ENCODE data around the gene ABAT. TPM values are rescaled to one million over a fixed set of nuclear protein-coding genes. Genes with fewer than 3 reads are reported as not detected.

ABAT gene
- total RNA-seq, 5 donors from 2014 or later (not counting 1 experiment from before 2014, with no cell fraction given): 8.3 to 16.1 (median 11.7) TPM

DNA sequence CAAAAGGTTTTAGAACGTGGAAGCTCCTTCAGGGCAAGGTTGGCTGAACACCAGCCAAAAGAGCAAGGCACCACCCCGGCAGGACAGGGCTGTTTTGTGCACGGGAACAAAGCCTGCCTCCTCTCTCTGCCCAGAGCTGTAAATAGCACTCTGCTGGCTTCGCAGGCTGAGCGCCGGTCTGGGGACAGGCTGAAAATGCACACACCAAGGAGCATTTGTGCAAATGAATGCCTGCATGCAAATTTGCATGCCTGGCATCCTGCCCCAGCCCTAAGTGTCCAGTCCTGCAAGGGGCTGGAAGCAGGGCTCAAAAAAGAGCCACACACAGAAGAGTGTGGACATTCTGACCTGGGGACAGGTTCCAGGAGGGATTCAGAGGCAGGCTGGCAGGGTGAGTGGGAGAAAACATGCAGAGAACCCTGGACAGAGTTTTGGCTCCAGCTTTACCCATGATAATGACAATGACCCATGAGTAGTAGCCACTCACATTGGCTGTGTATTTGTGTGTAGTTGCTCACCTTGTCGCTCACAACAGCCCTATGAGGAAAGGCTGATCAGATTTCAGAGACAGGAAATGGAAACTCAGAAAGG, 11.7 kb downstream of the ABAT start:
- H3K9me3 ChIP-seq: peaks cover 6% of the 10 kb centered on the region
- peaks cover 4 to 13% of the 10 kb centered on the region in 2 donors for H3K36me3 ChIP-seq (ENCODE audit: control insufficient read depth in 2 of 2, extremely low read depth in 1 of 2, insufficient read depth in 1 of 2, low read length in 1 of 2)
- H3K27me3 Mint-ChIP-seq: no peaks in the 10 kb centered on the region
- no peaks in the 10 kb centered on the region for H3K4me1 ChIP-seq (ENCODE audit: control insufficient read depth in 1 of 2, extremely low read depth in 1 of 2, insufficient read depth in 2 of 2, low read length in 2 of 2)
- ATAC-seq (replicated peaks in 1 of 4) (no peak), DNase-seq (no peak)
- POLR2A ChIA-PET: no interaction called here
- H3K27ac Mint-ChIP-seq: no peak overlapping the region
- no peak overlapping the region for H3K27ac ChIP-seq (ENCODE audit: low read length)
- peaks cover 8 to 11% (median 8%) of the 10 kb centered on the region in 3 donors for H3K9me3 Mint-ChIP-seq
- H3K4me1 Mint-ChIP-seq: no peaks in the 10 kb centered on the region
- CTCF ChIA-PET: no interaction called here
- no peak overlapping the region for H3K4me3 Mint-ChIP-seq
- no peak overlapping the region for H3K4me3 ChIP-seq (ENCODE audit: control insufficient read depth in 1 of 2, extremely low read depth in 1 of 2, low read length in 1 of 2)
- 83% methylated on average over 7 of the region's 7 CpGs for WGBS (ENCODE audit: insufficient coverage)
- peaks cover 39% of the 10 kb centered on the region for H3K36me3 Mint-ChIP-seq
- H3K27me3 ChIP-seq (replicated peaks in 1 of 2; ENCODE audit: control insufficient read depth in 2 of 2, extremely low read depth in 1 of 2, insufficient read depth in 2 of 2, low read length in 1 of 2): no peaks in the 10 kb centered on the region

DNA sequence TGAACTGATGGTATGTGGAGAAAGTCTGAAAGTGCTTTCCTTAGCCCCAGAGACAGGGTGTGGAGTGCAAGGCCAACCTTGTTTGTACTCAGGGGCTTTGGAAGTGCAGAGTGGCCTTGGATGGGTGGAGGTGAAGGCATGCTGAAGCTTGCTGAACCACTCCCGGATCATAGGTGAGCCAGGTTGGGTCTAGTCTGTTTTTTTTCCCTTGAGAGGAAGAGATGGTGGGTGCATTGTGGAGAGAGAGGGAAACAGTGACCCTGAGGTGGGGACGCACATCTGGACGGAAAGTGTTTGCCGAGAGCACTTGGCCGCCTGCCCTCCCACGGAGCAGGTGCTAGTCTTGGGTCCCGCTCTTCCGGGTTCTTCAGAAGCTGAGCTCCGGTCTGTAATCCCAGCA, 12.5 kb downstream of the ABAT start:
- no peak overlapping the region for H3K27ac ChIP-seq (ENCODE audit: low read length)
- peaks cover 8 to 11% (median 8%) of the 10 kb centered on the region in 3 donors for H3K9me3 Mint-ChIP-seq
- no peaks in the 10 kb centered on the region for H3K27me3 Mint-ChIP-seq
- H3K36me3 Mint-ChIP-seq: peaks cover 39% of the 10 kb centered on the region
- no peaks in the 10 kb centered on the region for H3K4me1 Mint-ChIP-seq
- H3K27me3 ChIP-seq (replicated peaks in 1 of 2; ENCODE audit: control insufficient read depth in 2 of 2, extremely low read depth in 1 of 2, insufficient read depth in 2 of 2, low read length in 1 of 2): no peaks in the 10 kb centered on the region
- over 99% methylated on average over 9 of the region's 9 CpGs for WGBS (ENCODE audit: insufficient coverage)
- H3K4me1 ChIP-seq (ENCODE audit: control insufficient read depth in 1 of 2, extremely low read depth in 1 of 2, insufficient read depth in 2 of 2, low read length in 2 of 2): no peaks in the 10 kb centered on the region
- CTCF ChIA-PET: no interaction called here
- POLR2A ChIA-PET: no interaction called here
- ATAC-seq (replicated peaks in 1 of 4): no peak
- peaks cover 4 to 13% of the 10 kb centered on the region in 2 donors for H3K36me3 ChIP-seq (ENCODE audit: control insufficient read depth in 2 of 2, extremely low read depth in 1 of 2, insufficient read depth in 1 of 2, low read length in 1 of 2)
- DNase-seq: no peak
- H3K4me3 Mint-ChIP-seq: no peak overlapping the region
- H3K9me3 ChIP-seq: peaks cover 6% of the 10 kb centered on the region
- H3K27ac Mint-ChIP-seq: no peak overlapping the region
- H3K4me3 ChIP-seq (ENCODE audit: control insufficient read depth in 1 of 2, extremely low read depth in 1 of 2, low read length in 1 of 2): no peak overlapping the region

DNA sequence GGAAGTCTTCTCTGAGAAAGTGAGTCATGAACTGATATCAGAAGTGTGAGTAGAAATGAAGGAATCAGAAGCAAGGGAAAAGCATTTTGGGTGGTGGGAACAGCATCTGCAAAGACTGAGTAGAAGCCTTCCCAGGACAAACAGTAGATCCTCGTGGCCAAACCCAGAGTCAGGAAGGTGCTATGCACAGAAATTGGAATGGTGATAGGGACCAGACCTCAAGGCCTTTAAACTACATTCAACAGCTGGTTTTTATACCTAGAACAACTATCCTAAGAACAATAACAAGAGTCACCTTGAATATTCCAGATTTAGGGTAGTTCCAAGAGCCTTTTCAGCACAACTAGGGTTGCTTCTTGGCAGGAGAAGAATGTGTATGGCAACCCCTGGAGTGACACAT, 15.3 kb downstream of the ABAT start:
- H3K36me3 ChIP-seq (ENCODE audit: control insufficient read depth in 2 of 2, extremely low read depth in 1 of 2, insufficient read depth in 1 of 2, low read length in 1 of 2): peaks cover 0 to 13% of the 10 kb centered on the region in 2 donors
- peaks cover 8 to 11% (median 8%) of the 10 kb centered on the region in 3 donors for H3K9me3 Mint-ChIP-seq
- ChIA-PET POLR2A (no interaction called here), CTCF (no interaction called here)
- no peak overlapping the region for H3K27ac ChIP-seq (ENCODE audit: low read length)
- DNase-seq (no peak), ATAC-seq (replicated peaks in 1 of 4) (no peak)
- WGBS (ENCODE audit: insufficient coverage): no CpG with 5 or more reads among the region's 1 CpG
- H3K4me1 ChIP-seq (ENCODE audit: control insufficient read depth in 1 of 2, extremely low read depth in 1 of 2, insufficient read depth in 2 of 2, low read length in 2 of 2): no peaks in the 10 kb centered on the region
- H3K9me3 ChIP-seq: peaks cover 6% of the 10 kb centered on the region
- H3K4me3 ChIP-seq (ENCODE audit: control insufficient read depth in 1 of 2, extremely low read depth in 1 of 2, low read length in 1 of 2): peak overlapping the region in 1 of 2 donors; percentile 17
- H3K27me3 Mint-ChIP-seq: no peaks in the 10 kb centered on the region
- H3K4me3 Mint-ChIP-seq: no peak overlapping the region
- no peaks in the 10 kb centered on the region for H3K4me1 Mint-ChIP-seq
- no peaks in the 10 kb centered on the region for H3K27me3 ChIP-seq (replicated peaks in 1 of 2; ENCODE audit: control insufficient read depth in 2 of 2, extremely low read depth in 1 of 2, insufficient read depth in 2 of 2, low read length in 1 of 2)
- H3K27ac Mint-ChIP-seq: no peak overlapping the region
- H3K36me3 Mint-ChIP-seq: peaks cover 39% of the 10 kb centered on the region

DNA sequence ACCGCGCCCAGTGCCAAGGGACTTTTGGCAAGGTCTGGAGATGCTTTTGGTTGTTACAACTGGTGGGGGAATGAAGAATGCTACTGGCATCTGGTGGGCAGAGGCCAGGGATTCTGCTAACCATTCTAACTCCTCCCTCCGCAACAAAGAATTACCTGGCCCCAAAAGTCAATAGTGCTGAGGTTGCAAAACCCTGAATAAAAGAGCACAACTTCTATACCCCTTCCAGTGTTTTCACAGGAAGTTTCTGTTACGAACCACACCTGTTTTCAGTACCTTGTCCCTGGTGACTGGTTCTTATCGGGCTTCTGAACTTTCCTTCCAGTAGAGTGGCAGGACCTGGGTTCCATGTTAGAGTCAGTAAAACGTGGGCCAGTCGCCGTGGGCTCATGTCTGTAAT, 17.3 kb downstream of the ABAT start:
- POLR2A ChIA-PET: no interaction called here

DNA sequence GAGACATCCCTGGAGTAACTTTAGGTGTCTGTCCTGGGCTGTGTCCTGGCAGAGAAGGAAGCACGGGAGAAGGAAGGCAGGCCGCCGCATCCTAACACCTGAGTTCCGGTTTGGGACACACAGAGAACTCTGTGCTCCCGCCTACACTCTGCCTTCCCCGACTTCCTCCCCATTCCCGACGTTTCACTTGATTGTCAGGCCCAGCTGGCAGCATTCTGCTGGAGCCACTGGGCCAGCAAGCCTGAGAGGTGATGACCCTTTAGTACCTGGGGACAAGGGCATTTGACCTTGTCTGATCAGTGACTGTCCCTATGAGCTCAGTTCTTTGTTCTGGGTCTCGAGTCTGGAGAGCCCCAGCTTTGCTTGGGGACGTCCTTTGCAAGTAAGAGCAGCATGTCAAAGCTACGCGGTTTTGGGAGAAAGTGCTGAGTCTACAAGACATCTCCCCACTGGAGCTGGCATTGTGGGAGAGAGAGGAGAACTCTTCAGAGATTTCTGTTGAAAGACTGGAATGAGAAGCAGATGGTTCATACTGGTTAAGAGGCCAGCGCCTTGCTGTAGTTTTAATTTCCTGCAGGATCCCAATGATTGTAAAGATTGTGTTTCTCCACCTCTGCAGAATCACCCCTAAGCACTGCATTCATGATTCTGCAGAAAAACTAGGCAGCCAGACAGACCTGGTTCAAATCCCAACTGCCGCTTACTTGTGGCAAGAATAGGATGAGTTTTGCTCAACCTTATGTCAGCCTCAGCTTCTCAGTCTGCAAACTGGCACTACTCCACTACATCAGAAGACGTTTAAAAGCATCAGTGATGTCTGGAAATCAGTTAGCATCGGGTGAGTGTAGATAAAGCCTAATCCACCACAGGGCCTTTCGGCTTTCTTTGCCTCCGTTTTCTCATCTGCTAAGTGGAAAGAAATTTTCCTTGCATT, 20.6 kb downstream of the ABAT start:
- Mint-ChIP-seq H3K27ac (no peak overlapping the region), H3K36me3 (peaks cover 44% of the 10 kb centered on the region), H3K27me3 (no peaks in the 10 kb centered on the region), H3K4me1 (no peaks in the 10 kb centered on the region), H3K9me3 (peaks cover 0 to 3% (median 0%) of the 10 kb centered on the region in 3 donors), H3K4me3 (no peak overlapping the region)
- no peaks in the 10 kb centered on the region for H3K9me3 ChIP-seq
- H3K36me3 ChIP-seq (ENCODE audit: control insufficient read depth in 2 of 2, extremely low read depth in 1 of 2, insufficient read depth in 1 of 2, low read length in 1 of 2): peaks cover 2 to 4% of the 10 kb centered on the region in 2 donors
- no peak overlapping the region for H3K4me3 ChIP-seq (ENCODE audit: control insufficient read depth in 1 of 2, extremely low read depth in 1 of 2, low read length in 1 of 2)
- ChIA-PET CTCF (no interaction called here), POLR2A (no interaction called here)
- 93% methylated on average over 8 of the region's 18 CpGs for WGBS (ENCODE audit: insufficient coverage)
- H3K27me3 ChIP-seq (replicated peaks in 1 of 2; ENCODE audit: control insufficient read depth in 2 of 2, extremely low read depth in 1 of 2, insufficient read depth in 2 of 2, low read length in 1 of 2): no peaks in the 10 kb centered on the region
- ATAC-seq (replicated peaks in 1 of 4) (no peak), DNase-seq (no peak)
- H3K4me1 ChIP-seq (ENCODE audit: control insufficient read depth in 1 of 2, extremely low read depth in 1 of 2, insufficient read depth in 2 of 2, low read length in 2 of 2): no peaks in the 10 kb centered on the region
- H3K27ac ChIP-seq (ENCODE audit: low read length): no peak overlapping the region

More for the DNA sequence above, 17.3 kb downstream of the ABAT start:
- WGBS (ENCODE audit: insufficient coverage): 84% methylated on average over 5 of the region's 8 CpGs
- Histone ChIP-seq H3K9me3 (peaks cover 6% of the 10 kb centered on the region), H3K36me3 (ENCODE audit: control insufficient read depth in 2 of 2, extremely low read depth in 1 of 2, insufficient read depth in 1 of 2, low read length in 1 of 2) (peaks cover 4 to 13% of the 10 kb centered on the region in 2 donors), H3K27ac (ENCODE audit: low read length) (no peak overlapping the region), H3K4me1 (ENCODE audit: control insufficient read depth in 1 of 2, extremely low read depth in 1 of 2, insufficient read depth in 2 of 2, low read length in 2 of 2) (no peaks in the 10 kb centered on the region), H3K4me3 (ENCODE audit: control insufficient read depth in 1 of 2, extremely low read depth in 1 of 2, low read length in 1 of 2) (no peak overlapping the region), H3K27me3 (replicated peaks in 1 of 2; ENCODE audit: control insufficient read depth in 2 of 2, extremely low read depth in 1 of 2, insufficient read depth in 2 of 2, low read length in 1 of 2) (no peaks in the 10 kb centered on the region)
- H3K27ac Mint-ChIP-seq: no peak overlapping the region
- H3K27me3 Mint-ChIP-seq: no peaks in the 10 kb centered on the region
- CTCF ChIA-PET: no interaction called here
- no peak for ATAC-seq (replicated peaks in 1 of 4)
- H3K4me3 Mint-ChIP-seq: no peak overlapping the region
- no peak for DNase-seq
- peaks cover 8 to 11% (median 8%) of the 10 kb centered on the region in 3 donors for H3K9me3 Mint-ChIP-seq
- no peaks in the 10 kb centered on the region for H3K4me1 Mint-ChIP-seq
- peaks cover 45% of the 10 kb centered on the region for H3K36me3 Mint-ChIP-seq

DNA sequence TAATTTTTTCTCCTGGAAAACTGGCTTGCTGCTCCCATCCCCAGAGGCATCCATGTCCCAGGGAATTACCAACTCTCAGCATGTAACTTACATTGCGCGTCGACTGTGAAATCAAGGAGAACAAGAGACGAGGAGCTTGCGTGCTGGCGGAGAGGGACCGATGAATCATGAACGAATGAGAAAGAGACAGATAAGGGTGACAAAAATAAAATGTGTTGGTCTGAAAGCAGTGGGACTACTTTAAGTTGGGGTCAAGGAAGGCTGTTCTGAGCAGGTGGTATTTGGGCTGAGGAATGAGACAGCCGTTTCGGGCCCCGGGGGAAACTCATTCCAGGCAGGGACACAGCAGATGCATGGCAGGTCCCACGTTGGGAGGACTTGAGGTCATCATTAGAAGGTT, 22.5 kb downstream of the ABAT start:
- ChIA-PET POLR2A (no interaction called here), CTCF (no interaction called here)
- H3K36me3 ChIP-seq (ENCODE audit: control insufficient read depth in 2 of 2, extremely low read depth in 1 of 2, insufficient read depth in 1 of 2, low read length in 1 of 2): peaks cover 0 to 6% of the 10 kb centered on the region in 2 donors
- no peaks in the 10 kb centered on the region for H3K9me3 ChIP-seq
- no peak overlapping the region for H3K4me3 ChIP-seq (ENCODE audit: control insufficient read depth in 1 of 2, extremely low read depth in 1 of 2, low read length in 1 of 2)
- no peaks in the 10 kb centered on the region for H3K27me3 ChIP-seq (replicated peaks in 1 of 2; ENCODE audit: control insufficient read depth in 2 of 2, extremely low read depth in 1 of 2, insufficient read depth in 2 of 2, low read length in 1 of 2)
- 96% methylated on average over 8 of the region's 12 CpGs for WGBS (ENCODE audit: insufficient coverage)
- Mint-ChIP-seq H3K27ac (no peak overlapping the region), H3K4me1 (no peaks in the 10 kb centered on the region), H3K4me3 (no peak overlapping the region), H3K9me3 (no peaks in the 10 kb centered on the region), H3K36me3 (peaks cover 38% of the 10 kb centered on the region), H3K27me3 (no peaks in the 10 kb centered on the region)
- H3K27ac ChIP-seq (ENCODE audit: low read length): no peak overlapping the region
- ATAC-seq (replicated peaks in 1 of 4): no peak
- no peaks in the 10 kb centered on the region for H3K4me1 ChIP-seq (ENCODE audit: control insufficient read depth in 1 of 2, extremely low read depth in 1 of 2, insufficient read depth in 2 of 2, low read length in 2 of 2)
- DNase-seq: no peak

Data from T-cell (primary cell).